IMR-90 (cell line): Measurements from ENCODE around the gene SHISAL1. TPM values are rescaled to one million over a fixed set of nuclear protein-coding genes. Genes with fewer than 3 reads are reported as not detected.

ENCODE experiments used
- ATAC-seq: fragments of 200-7000 bp; cut with Tn5 transposase; 2 replicates; pipeline ENCODE4 v1.9.1; 2020; ENCODE audit warnings: low read depth, mild to moderate bottlenecking, moderate library complexity
- BruUV-seq: library from RNA; stranded (reverse); fragments of 400-500 nt; replicated peaks from 2 replicates; lab custom pipeline; 2021; lab: Mats Ljungman, UMichigan
- CTCF ChIA-PET: fragments of 300-600 bp; formaldehyde crosslinking; extraction: SDS; loops from one replicate; lab custom pipeline; 2021; ENCODE audit warnings: antibody characterized with exemption; lab: Yijun Ruan, JAX
- POLR2A ChIA-PET: fragments of 300-600 bp; sonication (Branson Sonifier 250); formaldehyde crosslinking; loops from one replicate; lab custom pipeline; 2022; ENCODE audit warnings: antibody characterized with exemption; ENCODE audit not compliant: unreplicated experiment; lab: Charles Lee
- DNase-seq: peaks from one replicate; pipeline ENCODE4 v3.0.0; 2013
- H2AFZ ChIP-seq: replicated peaks from 2 replicates; pipeline ENCODE3; 2013; ENCODE audit warnings: low read length, mild to moderate bottlenecking; ENCODE audit not compliant: poor library complexity
- H2AK5ac ChIP-seq: 2 replicates; pipeline ENCODE4 v1.6.1; 2013; ENCODE audit warnings: low read depth, low read length, inconsistent platforms
- H2AK9ac ChIP-seq: replicated peaks from 2 replicates; pipeline ENCODE3; 2013; ENCODE audit warnings: mild to moderate bottlenecking, low read depth, low read length, moderate library complexity; ENCODE audit not compliant: poor library complexity
- H2BK120ac ChIP-seq: 2 replicates; pipeline ENCODE4 v1.6.1; 2013; ENCODE audit warnings: low read depth, low read length, inconsistent platforms
- H2BK15ac ChIP-seq: 3 replicates; pipeline ENCODE4 v1.6.1; 2013; ENCODE audit warnings: low read depth, low read length, inconsistent platforms
- H2BK20ac ChIP-seq: 2 replicates; pipeline ENCODE4 v1.6.1; 2013; ENCODE audit warnings: low read depth, mild to moderate bottlenecking, inconsistent platforms, low read length, moderate library complexity
- H2BK5ac ChIP-seq: 2 replicates; pipeline ENCODE4 v1.6.1; 2013; ENCODE audit warnings: mild to moderate bottlenecking, low read depth, low read length, inconsistent platforms; ENCODE audit not compliant: poor library complexity, severe bottlenecking
- H3K14ac ChIP-seq: replicated peaks from 2 replicates; pipeline ENCODE4 v1.6.1; 2013; ENCODE audit warnings: low read depth, low read length, inconsistent platforms
- H3K18ac ChIP-seq: 2 replicates; pipeline ENCODE4 v1.6.1; 2013; ENCODE audit warnings: low read depth, low read length, control low read depth
- H3K23ac ChIP-seq: 2 replicates; pipeline ENCODE4 v1.6.1; 2013; ENCODE audit warnings: low read depth, low read length, inconsistent platforms
- H3K27ac ChIP-seq: 2 replicates; pipeline ENCODE4 v1.5.1; 2013; ENCODE audit warnings: mild to moderate bottlenecking, control low read depth, low read length; ENCODE audit not compliant: insufficient read depth
- H3K27me3 ChIP-seq: 2 replicates; pipeline ENCODE4 v1.6.1; 2013; ENCODE audit warnings: low read length; ENCODE audit not compliant: control insufficient read depth, insufficient read depth
- H3K36me3 ChIP-seq: 2 replicates; pipeline ENCODE4 v1.6.1; 2013; ENCODE audit warnings: low read length, mixed read lengths; ENCODE audit not compliant: control insufficient read depth, insufficient read depth
- H3K4ac ChIP-seq: 2 replicates; pipeline ENCODE4 v1.6.1; 2013; ENCODE audit warnings: low read depth, low read length, inconsistent platforms
- H3K4me1 ChIP-seq: 2 replicates; pipeline ENCODE4 v1.6.1; 2013; ENCODE audit warnings: low read length, mixed read lengths; ENCODE audit not compliant: control insufficient read depth, insufficient read depth
- H3K4me2 ChIP-seq: 2 replicates; pipeline ENCODE4 v1.6.1; 2013; ENCODE audit warnings: low read depth, mild to moderate bottlenecking, control low read depth, low read length, moderate library complexity
- H3K4me3 ChIP-seq: 2 replicates; pipeline ENCODE4 v1.5.1; 2013; ENCODE audit warnings: low read depth, mild to moderate bottlenecking, control low read depth, low read length, moderate library complexity; ENCODE audit not compliant: insufficient read depth
- H3K56ac ChIP-seq: 2 replicates; pipeline ENCODE4 v1.6.1; 2013; ENCODE audit warnings: low read length, inconsistent platforms; ENCODE audit not compliant: insufficient read depth; ENCODE audit errors: extremely low read depth
- H3K79me1 ChIP-seq, 2 experiments: 2 replicates each; pipeline ENCODE4 v1.6.1; 2013; ENCODE audit warnings: low read length in 2 of 2, inconsistent platforms in 1 of 2, low read depth in 1 of 2
- H3K9ac ChIP-seq: 2 replicates; pipeline ENCODE4 v1.6.1; 2013; ENCODE audit warnings: low read depth, low read length, control low read depth
- H3K9me1 ChIP-seq: 2 replicates; pipeline ENCODE4 v1.6.1; 2013; ENCODE audit warnings: low read length, inconsistent platforms; ENCODE audit not compliant: insufficient read depth
- H3K9me3 ChIP-seq: 2 replicates; pipeline ENCODE4 v1.6.1; 2013; ENCODE audit warnings: low read length; ENCODE audit not compliant: control insufficient read depth, insufficient read depth
- H4K20me1 ChIP-seq: 2 replicates; pipeline ENCODE4 v1.6.1; 2013; ENCODE audit warnings: low read length, inconsistent platforms; ENCODE audit not compliant: insufficient read depth
- H4K5ac ChIP-seq: 2 replicates; pipeline ENCODE4 v1.6.1; 2013; ENCODE audit warnings: mild to moderate bottlenecking, low read depth, low read length, control low read depth
- H4K8ac ChIP-seq, 2 experiments: 2 replicates each; pipeline ENCODE4 v1.6.1; 2013; ENCODE audit warnings: low read depth in 2 of 2, low read length in 2 of 2, control low read depth in 1 of 2, inconsistent platforms in 1 of 2
- H4K91ac ChIP-seq: 2 replicates; pipeline ENCODE4 v1.6.1; 2013; ENCODE audit warnings: low read depth, low read length, inconsistent platforms; ENCODE audit not compliant: insufficient read depth
- BHLHE40 ChIP-seq: fragments of 150-350 bp; IDR thresholded peaks from 2 replicates; pipeline ENCODE4 v1.6.1; 2016; ENCODE audit warnings: mild to moderate bottlenecking, low read depth, low read length
- CEBPB ChIP-seq: IDR thresholded peaks from 2 replicates; pipeline ENCODE4 v1.6.1; 2012; ENCODE audit warnings: low read depth, low read length, improper control_type of control experiment
- CTCF ChIP-seq: conservative IDR thresholded peaks from 2 replicates; pipeline ENCODE4 v1.5.1; 2012; ENCODE audit warnings: mild to moderate bottlenecking, low read depth, low read length, improper control_type of control experiment
- ELK1 ChIP-seq: fragments of 150-350 bp; IDR thresholded peaks from 2 replicates; pipeline ENCODE4 v1.6.1; 2016; ENCODE audit warnings: low read depth, mild to moderate bottlenecking, low read length, moderate library complexity, borderline replicate concordance
- FOS ChIP-seq: fragments of 150-350 bp; IDR thresholded peaks from 2 replicates; pipeline ENCODE4 v1.6.1; 2016; ENCODE audit warnings: low read depth, low read length
- MAFK ChIP-seq: IDR thresholded peaks from 2 replicates; pipeline ENCODE4 v1.6.1; 2012; ENCODE audit warnings: low read depth, low read length, improper control_type of control experiment
- MAZ ChIP-seq: IDR thresholded peaks from 2 replicates; pipeline ENCODE4 v1.6.1; 2012; ENCODE audit warnings: low read depth, mild to moderate bottlenecking, low read length, improper control_type of control experiment, moderate library complexity, borderline replicate concordance
- MXI1 ChIP-seq: IDR thresholded peaks from 2 replicates; pipeline ENCODE4 v1.6.1; 2012; ENCODE audit warnings: low read depth, mild to moderate bottlenecking, low read length, moderate library complexity, borderline replicate concordance
- NFE2L2 ChIP-seq: fragments of 150-350 bp; IDR thresholded peaks from 2 replicates; pipeline ENCODE4 v1.6.1; 2016; ENCODE audit warnings: low read depth, mild to moderate bottlenecking, low read length
- POLR2A ChIP-seq: IDR thresholded peaks from 2 replicates; pipeline ENCODE4 v1.6.1; 2012; ENCODE audit warnings: mild to moderate bottlenecking, low read depth, low read length
- RAD21 ChIP-seq: IDR thresholded peaks from 2 replicates; pipeline ENCODE4 v1.6.1; 2012; ENCODE audit warnings: low read length, improper control_type of control experiment
- RCOR1 ChIP-seq: IDR thresholded peaks from 2 replicates; pipeline ENCODE4 v1.6.1; 2012; ENCODE audit warnings: mild to moderate bottlenecking, low read length, improper control_type of control experiment; ENCODE audit not compliant: insufficient replicate concordance
- RFX5 ChIP-seq: IDR thresholded peaks from 2 replicates; pipeline ENCODE4 v1.8.0; 2012; ENCODE audit warnings: low read depth, mild to moderate bottlenecking, low read length, moderate library complexity
- SMC3 ChIP-seq: fragments of 150-350 bp; IDR thresholded peaks from 2 replicates; pipeline ENCODE4 v1.6.1; 2016; ENCODE audit warnings: low read depth, mild to moderate bottlenecking, antibody characterized with exemption, low read length, moderate library complexity
- USF2 ChIP-seq: fragments of 150-350 bp; IDR thresholded peaks from 2 replicates; pipeline ENCODE4 v1.6.1; 2017; ENCODE audit warnings: mild to moderate bottlenecking, antibody characterized with exemption, low read length, low read depth
- WGBS, 2 experiments: methylation state at CpG; one replicate each; pipeline versions ENCODE4 v1.1.5 to v1.1.7; 2013; ENCODE audit warnings: missing lambda C conversion rate in 2 of 2; ENCODE audit not compliant: insufficient read length in 1 of 2; ENCODE audit errors: extremely low coverage in 2 of 2; 5-methylcytosine and 5-hydroxymethylcytosine counted together
- dilution Hi-C: fragments of 300-500 bp; cut with HindIII; formaldehyde crosslinking; loops from one replicate; pipeline ENCODE4 v1.14.3; 2018; ENCODE audit warnings: low sequenced_read_pairs; ENCODE audit not compliant: unreplicated experiment
- in situ Hi-C: fragments of 300-500 bp; cut with MboI; formaldehyde crosslinking; loops from 3 replicates; pipeline ENCODE4 v1.14.3; 2019; ENCODE audit warnings: low sequenced_read_pairs, inconsistent platforms, mixed read lengths
- intact Hi-C: fragments of 100-400 bp; cut with micrococcal nuclease; formaldehyde crosslinking; loops from 2 replicates; pipeline ENCODE4 v1.10.0; 2022
- polyA plus RNA-seq, 3 experiments: library from polyadenylated mRNA; depleted of rRNA; stranded (reverse); fragments of >200 nt; gene quantifications; 2 replicates each; pipeline ENCODE4 v1.2.3, GENCODE V29; 2012; ENCODE audit warnings: low replicate concordance in 1 of 3
- total RNA-seq: library from RNA; depleted of rRNA; stranded (reverse); fragments of >200 nt; gene quantifications from 2 replicates; pipeline ENCODE4 v1.2.3, GENCODE V29; 2012

The SHISAL1 gene
- total and polyA plus RNA-seq, 2 of the 4 experiments (the other 2 are of a cell fraction): 1.0 to 1.4 TPM

GRCh38 chr22:44349594-44349993 is 36.8 kb upstream of the SHISAL1 start:
- no peak for DNase-seq
- dilution Hi-C loops (no loop called here), in situ Hi-C loops (no loop called here), intact Hi-C loops (no loop called here)
- peak overlapping the region; percentile 51 for H3K4ac ChIP-seq
- ChIA-PET POLR2A (no interaction called here), CTCF (no interaction called here)
- ATAC-seq: no peak
- H3K4me1 ChIP-seq: peaks cover 22% of the 10 kb centered on the region
- H4K20me1 ChIP-seq: peaks cover 4% of the 10 kb centered on the region; the same call in 1 of the 2 replicates
- no peak overlapping the region for H4K5ac ChIP-seq
- H2BK15ac ChIP-seq: 0 out of 3 replicates have a peak overlapping the region, but pooled peaks have one; percentile 9
- no peak overlapping the region for H2BK5ac ChIP-seq
- TF ChIP-seq NFE2L2 (no peak), RFX5 (no peak), FOS (no peak), USF2 (no peak), ELK1 (no peak), MAZ (no peak), MXI1 (no peak), CEBPB (no peak), RCOR1 (no peak), RAD21 (no peak), BHLHE40 (no peak), POLR2A (no peak), CTCF (no peak), SMC3 (no peak), MAFK (no peak)
- H3K27ac ChIP-seq: no peak overlapping the region
- H3K56ac ChIP-seq: no peak overlapping the region
- H2AFZ ChIP-seq: peak overlapping the region; percentile 9
- H3K79me1 ChIP-seq: no peaks in the 10 kb centered on the region
- H3K23ac ChIP-seq: no peak overlapping the region
- BruUV-seq: no TSS peak
- no peak overlapping the region for H2AK9ac ChIP-seq
- no peak overlapping the region for H4K8ac ChIP-seq
- H3K4me3 ChIP-seq: no peak overlapping the region
- H3K9me1 ChIP-seq: peaks cover 3% of the 10 kb centered on the region; the same call in 1 of the 2 replicates
- H3K18ac ChIP-seq: no peak overlapping the region
- no CpG with 5 or more reads among the region's 5 CpGs for WGBS, 2 experiments
- peak overlapping the region; percentile 29; the same call in 1 of the 2 replicates for H2AK5ac ChIP-seq
- H4K91ac ChIP-seq: peak overlapping the region; percentile 23; the same call in 1 of the 2 replicates
- H3K14ac ChIP-seq: no peak overlapping the region
- H2BK120ac ChIP-seq: peak overlapping the region; percentile 28; the same call in 1 of the 2 replicates
- H3K36me3 ChIP-seq: no peaks in the 10 kb centered on the region
- peak overlapping the region; percentile 48; the same call in 1 of the 2 replicates for H2BK20ac ChIP-seq
- H3K4me2 ChIP-seq: no peak overlapping the region
- H3K9me3 ChIP-seq: no peaks in the 10 kb centered on the region
- H3K9ac ChIP-seq: no peak overlapping the region
- peaks cover 6% of the 10 kb centered on the region for H3K27me3 ChIP-seq
